ENCODE data around the gene BCAS3. TPM values are rescaled to one million over a fixed set of nuclear protein-coding genes. Genes with fewer than 3 reads are reported as not detected.

BCAS3 gene
- polyA plus RNA-seq, 1 donor from 2014 or later: 23.2 TPM

- no peak overlapping the region for H3K27ac Mint-ChIP-seq
- no peaks in the 10 kb centered on the region for H3K4me1 Mint-ChIP-seq
- no peak overlapping the region for H3K4me3 Mint-ChIP-seq
- H3K36me3 Mint-ChIP-seq: peaks cover 5% of the 10 kb centered on the region
- H3K9me3 Mint-ChIP-seq: no peaks in the 10 kb centered on the region
- peaks cover 1% of the 10 kb centered on the region for H3K27me3 Mint-ChIP-seq
Observed at GRCh38 chr17:61323909-61324868, 646.5 kb downstream of the BCAS3 start.

- H3K27ac Mint-ChIP-seq: no peak overlapping the region
- H3K9me3 Mint-ChIP-seq: no peaks in the 10 kb centered on the region
- no peaks in the 10 kb centered on the region for H3K4me1 Mint-ChIP-seq
- H3K27me3 Mint-ChIP-seq: peaks cover 1% of the 10 kb centered on the region
- no peak overlapping the region for H3K4me3 Mint-ChIP-seq
- peaks cover 5% of the 10 kb centered on the region for H3K36me3 Mint-ChIP-seq
Observed at GRCh38 chr17:61324950-61325349, 647.3 kb downstream of the BCAS3 start.

- Mint-ChIP-seq H3K4me3 (no peak overlapping the region), H3K36me3 (peaks cover 7% of the 10 kb centered on the region), H3K9me3 (no peaks in the 10 kb centered on the region), H3K27me3 (peaks cover 1% of the 10 kb centered on the region), H3K27ac (no peak overlapping the region), H3K4me1 (no peaks in the 10 kb centered on the region)
Observed at GRCh38 chr17:61325382-61326073, 647.9 kb downstream of the BCAS3 start.

- Mint-ChIP-seq H3K4me1 (no peaks in the 10 kb centered on the region), H3K27ac (no peak overlapping the region), H3K4me3 (no peak overlapping the region), H3K36me3 (peaks cover 6% of the 10 kb centered on the region), H3K27me3 (peaks cover 1% of the 10 kb centered on the region), H3K9me3 (no peaks in the 10 kb centered on the region)
Observed at GRCh38 chr17:61326330-61326729, 648.7 kb downstream of the BCAS3 start.

GRCh38 chr17:61328351-61328750 lies 650.7 kb downstream of the BCAS3 start:
- Mint-ChIP-seq H3K27ac (no peak overlapping the region), H3K36me3 (peaks cover 3% of the 10 kb centered on the region), H3K27me3 (no peaks in the 10 kb centered on the region), H3K4me1 (no peaks in the 10 kb centered on the region), H3K9me3 (no peaks in the 10 kb centered on the region), H3K4me3 (no peak overlapping the region)

GRCh38 chr17:61330174-61331150 lies 652.8 kb downstream of the BCAS3 start:
- no peaks in the 10 kb centered on the region for H3K9me3 Mint-ChIP-seq
- no peaks in the 10 kb centered on the region for H3K4me1 Mint-ChIP-seq
- H3K27ac Mint-ChIP-seq: no peak overlapping the region
- H3K27me3 Mint-ChIP-seq: no peaks in the 10 kb centered on the region
- H3K36me3 Mint-ChIP-seq: peaks cover 5% of the 10 kb centered on the region
- H3K4me3 Mint-ChIP-seq: no peak overlapping the region

GRCh38 chr17:61331178-61331577 lies 653.5 kb downstream of the BCAS3 start:
- Mint-ChIP-seq H3K9me3 (no peaks in the 10 kb centered on the region), H3K36me3 (peaks cover 7% of the 10 kb centered on the region), H3K27ac (no peak overlapping the region), H3K27me3 (no peaks in the 10 kb centered on the region), H3K4me3 (no peak overlapping the region), H3K4me1 (no peaks in the 10 kb centered on the region)

- peaks cover 6% of the 10 kb centered on the region for H3K36me3 Mint-ChIP-seq
- H3K9me3 Mint-ChIP-seq: no peaks in the 10 kb centered on the region
- no peak overlapping the region for H3K27ac Mint-ChIP-seq
- no peaks in the 10 kb centered on the region for H3K27me3 Mint-ChIP-seq
- H3K4me3 Mint-ChIP-seq: no peak overlapping the region
- H3K4me1 Mint-ChIP-seq: no peaks in the 10 kb centered on the region
Observed at GRCh38 chr17:61331886-61332285, 654.2 kb downstream of the BCAS3 start.

- Mint-ChIP-seq H3K4me1 (no peaks in the 10 kb centered on the region), H3K4me3 (no peak overlapping the region), H3K27ac (peak overlapping the region in 1 of 3 donors; percentile 47), H3K36me3 (peaks cover 6% of the 10 kb centered on the region), H3K9me3 (no peaks in the 10 kb centered on the region), H3K27me3 (no peaks in the 10 kb centered on the region)
Observed at GRCh38 chr17:61333136-61333535, 655.5 kb downstream of the BCAS3 start.

GRCh38 chr17:61334673-61335072 lies 657.0 kb downstream of the BCAS3 start:
- Mint-ChIP-seq H3K36me3 (peaks cover 6% of the 10 kb centered on the region), H3K4me1 (no peaks in the 10 kb centered on the region), H3K27me3 (no peaks in the 10 kb centered on the region), H3K9me3 (no peaks in the 10 kb centered on the region), H3K4me3 (no peak overlapping the region), H3K27ac (no peak overlapping the region)

- no peak overlapping the region for H3K4me3 Mint-ChIP-seq
- H3K27me3 Mint-ChIP-seq: no peaks in the 10 kb centered on the region
- H3K27ac Mint-ChIP-seq: no peak overlapping the region
- H3K9me3 Mint-ChIP-seq: no peaks in the 10 kb centered on the region
- H3K4me1 Mint-ChIP-seq: no peaks in the 10 kb centered on the region
- H3K36me3 Mint-ChIP-seq: peaks cover 4% of the 10 kb centered on the region
Observed at GRCh38 chr17:61335105-61335844, 657.6 kb downstream of the BCAS3 start.

GRCh38 chr17:61335845-61336655 lies 658.4 kb downstream of the BCAS3 start:
- Mint-ChIP-seq H3K4me3 (no peak overlapping the region), H3K27ac (no peak overlapping the region), H3K4me1 (no peaks in the 10 kb centered on the region), H3K27me3 (no peaks in the 10 kb centered on the region), H3K9me3 (no peaks in the 10 kb centered on the region), H3K36me3 (peaks cover 4% of the 10 kb centered on the region)

- no peak overlapping the region for H3K27ac Mint-ChIP-seq
Observed at GRCh38 chr17:61337290-61337689, 659.6 kb downstream of the BCAS3 start.

More at GRCh38 chr17:61337290-61337689, 659.6 kb downstream of the BCAS3 start:
- Mint-ChIP-seq H3K4me1 (no peaks in the 10 kb centered on the region), H3K9me3 (no peaks in the 10 kb centered on the region), H3K27me3 (no peaks in the 10 kb centered on the region), H3K36me3 (peaks cover 5% of the 10 kb centered on the region), H3K4me3 (no peak overlapping the region)
